Measurements from ENCODE around the gene KDELR1.
A peak's percentile ranks its signal among the peaks of the same experiment; 100 is the strongest.

The KDELR1 gene

DNA sequence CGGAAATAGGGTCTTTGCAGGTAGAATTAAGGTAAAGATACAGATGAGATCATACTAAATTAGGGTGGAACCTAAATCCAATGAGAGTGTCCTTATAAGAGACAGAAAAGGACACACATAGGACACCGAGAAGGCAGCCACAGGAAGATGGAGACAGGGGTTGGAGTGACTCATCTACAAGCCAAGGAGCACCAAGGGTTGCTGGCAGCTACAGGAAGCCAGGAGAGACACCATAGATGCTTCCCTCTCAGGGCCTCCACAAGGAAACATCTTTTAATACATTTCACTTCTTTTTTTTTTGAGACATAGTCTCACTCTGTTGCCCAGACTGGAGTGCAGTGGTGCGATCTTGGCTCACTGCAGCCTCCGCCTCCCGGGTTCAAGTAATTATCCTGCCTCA is 37.7 kb downstream of the KDELR1 start:
- Histone ChIP-seq H3K27ac (no peak overlapping the region), H3K4me1 (no peaks in the 10 kb centered on the region), H3K4me3 (no peak overlapping the region), H3K36me3 (peaks cover 0 to 4% (median 0%) of the 10 kb centered on the region in 3 donors), H3K27me3 (no peaks in the 10 kb centered on the region), H3K9me3 (no peaks in the 10 kb centered on the region)
- DNase-seq: no peak
- TF ChIP-seq, protein P1, sequence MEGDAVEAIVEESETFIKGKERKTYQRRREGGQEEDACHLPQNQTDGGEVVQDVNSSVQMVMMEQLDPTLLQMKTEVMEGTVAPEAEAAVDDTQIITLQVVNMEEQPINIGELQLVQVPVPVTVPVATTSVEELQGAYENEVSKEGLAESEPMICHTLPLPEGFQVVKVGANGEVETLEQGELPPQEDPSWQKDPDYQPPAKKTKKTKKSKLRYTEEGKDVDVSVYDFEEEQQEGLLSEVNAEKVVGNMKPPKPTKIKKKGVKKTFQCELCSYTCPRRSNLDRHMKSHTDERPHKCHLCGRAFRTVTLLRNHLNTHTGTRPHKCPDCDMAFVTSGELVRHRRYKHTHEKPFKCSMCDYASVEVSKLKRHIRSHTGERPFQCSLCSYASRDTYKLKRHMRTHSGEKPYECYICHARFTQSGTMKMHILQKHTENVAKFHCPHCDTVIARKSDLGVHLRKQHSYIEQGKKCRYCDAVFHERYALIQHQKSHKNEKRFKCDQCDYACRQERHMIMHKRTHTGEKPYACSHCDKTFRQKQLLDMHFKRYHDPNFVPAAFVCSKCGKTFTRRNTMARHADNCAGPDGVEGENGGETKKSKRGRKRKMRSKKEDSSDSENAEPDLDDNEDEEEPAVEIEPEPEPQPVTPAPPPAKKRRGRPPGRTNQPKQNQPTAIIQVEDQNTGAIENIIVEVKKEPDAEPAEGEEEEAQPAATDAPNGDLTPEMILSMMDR (IDR thresholded peaks at IDR 0.05): no peak
- intact Hi-C loops (cut with DNase I; ENCODE audit: low total_unique reads): no loop called here

DNA sequence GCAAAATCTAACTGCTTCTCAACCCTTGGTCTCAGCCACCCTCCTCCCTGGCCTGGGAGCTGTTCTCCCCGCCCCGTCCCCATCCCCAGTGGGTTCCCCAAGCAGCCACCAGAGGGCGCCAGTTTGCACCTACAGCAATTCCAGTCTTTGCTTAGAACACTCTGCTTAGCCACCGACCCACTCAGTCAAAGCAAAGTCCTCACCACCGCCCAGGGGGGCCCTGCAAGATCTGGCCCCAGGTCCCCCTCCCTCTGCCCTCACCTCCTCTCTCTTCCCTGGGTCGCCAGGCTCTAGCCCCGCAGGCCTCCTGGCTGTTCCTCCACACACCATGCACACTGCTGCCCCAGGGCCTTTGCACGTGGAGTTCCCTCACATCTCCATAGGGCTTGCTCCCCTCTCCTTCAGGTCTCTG is 40.0 kb downstream of the KDELR1 start:
- TF ChIP-seq, protein P1 (IDR thresholded peaks at IDR 0.05): peak; percentile 54 to 63
- intact Hi-C loops (cut with DNase I; ENCODE audit: low total_unique reads): no loop called here

DNA sequence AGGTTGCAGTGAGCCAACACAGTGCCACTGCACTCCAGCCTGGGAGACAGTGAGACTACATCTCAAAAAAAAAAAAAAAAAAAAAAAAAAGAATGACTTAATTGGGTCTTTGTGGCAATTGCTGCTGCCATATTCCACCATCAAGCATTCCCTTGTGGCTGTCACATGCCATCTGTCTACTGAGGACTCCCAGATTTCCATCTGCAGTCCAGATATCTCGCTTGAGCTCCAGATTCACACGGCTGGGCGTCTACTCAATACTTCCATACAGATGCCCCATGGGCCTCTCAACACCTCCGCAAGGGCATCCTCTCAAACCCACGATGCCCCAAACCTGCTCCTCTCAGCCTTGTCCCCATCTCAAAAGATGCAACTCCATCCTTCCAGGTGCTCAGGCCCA is 40.5 kb downstream of the KDELR1 start:
- Histone ChIP-seq H3K4me1 (no peaks in the 10 kb centered on the region), H3K4me3 (no peak overlapping the region), H3K9me3 (no peaks in the 10 kb centered on the region), H3K36me3 (no peaks in the 10 kb centered on the region), H3K27ac (no peak overlapping the region), H3K27me3 (no peaks in the 10 kb centered on the region)
- intact Hi-C loops (cut with DNase I; ENCODE audit: low total_unique reads): no loop called here
- DNase-seq: no peak
- TF ChIP-seq, protein P1 (IDR thresholded peaks at IDR 0.05): no peak

More for the DNA sequence above, 40.0 kb downstream of the KDELR1 start:
- peak in 1 of 2 donors; percentile 59 for DNase-seq
- H3K36me3 ChIP-seq: no peaks in the 10 kb centered on the region
- no peak overlapping the region for H3K4me3 ChIP-seq
- H3K9me3 ChIP-seq: no peaks in the 10 kb centered on the region
- H3K27me3 ChIP-seq: no peaks in the 10 kb centered on the region
- H3K4me1 ChIP-seq: no peaks in the 10 kb centered on the region
- H3K27ac ChIP-seq: no peak overlapping the region

DNA sequence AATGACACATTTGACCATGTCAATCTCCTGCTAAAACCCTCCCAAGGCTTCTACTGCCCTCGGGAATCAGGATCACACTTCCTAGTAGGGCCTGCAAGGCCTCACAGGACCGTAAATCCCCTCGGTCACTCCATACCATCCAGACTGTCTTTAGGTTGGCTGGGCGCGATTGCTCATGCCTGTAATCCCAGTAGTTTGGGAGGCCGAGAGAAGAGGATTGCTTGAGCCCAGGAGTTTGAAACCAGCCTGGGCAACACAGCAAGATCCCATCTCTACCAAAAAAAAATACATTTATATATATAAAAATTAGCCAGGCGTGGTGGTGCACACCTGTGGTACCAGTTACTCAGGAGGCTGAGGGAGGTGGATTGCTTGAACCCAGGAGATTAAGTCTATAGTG is 42.6 kb downstream of the KDELR1 start:
- Histone ChIP-seq H3K27me3 (no peaks in the 10 kb centered on the region), H3K9me3 (no peaks in the 10 kb centered on the region), H3K27ac (no peak overlapping the region), H3K4me3 (no peak overlapping the region), H3K4me1 (no peaks in the 10 kb centered on the region), H3K36me3 (no peaks in the 10 kb centered on the region)
- intact Hi-C loops (cut with DNase I; ENCODE audit: low total_unique reads): no loop called here
- no peak for DNase-seq
- TF ChIP-seq, protein P1 (IDR thresholded peaks at IDR 0.05): no peak

DNA sequence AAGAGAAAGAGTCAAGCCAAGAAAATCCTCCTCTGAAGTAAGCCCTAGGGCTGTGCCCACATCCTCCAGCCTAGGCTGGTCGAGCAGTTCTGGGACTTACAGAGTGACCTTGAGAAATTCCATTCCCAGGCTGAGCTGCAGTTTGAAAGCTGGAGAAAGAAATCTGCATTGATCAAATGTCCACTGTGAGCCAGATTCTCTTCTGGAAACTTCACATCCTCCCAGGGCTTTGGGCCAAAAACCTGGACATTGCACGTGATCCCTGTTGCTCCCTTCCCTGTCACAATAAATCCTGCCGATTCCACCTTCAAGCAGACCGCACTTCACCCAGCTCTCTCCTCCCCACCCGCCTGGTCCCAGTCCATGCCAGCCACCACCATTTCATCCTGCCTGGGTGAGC is 43.3 kb downstream of the KDELR1 start:
- Histone ChIP-seq H3K9me3 (no peaks in the 10 kb centered on the region), H3K4me1 (no peaks in the 10 kb centered on the region), H3K4me3 (no peak overlapping the region), H3K27me3 (no peaks in the 10 kb centered on the region), H3K36me3 (peaks cover 0 to 4% (median 0%) of the 10 kb centered on the region in 3 donors), H3K27ac (no peak overlapping the region)
- TF ChIP-seq, protein P1 (IDR thresholded peaks at IDR 0.05): no peak
- intact Hi-C loops (cut with DNase I; ENCODE audit: low total_unique reads): no loop called here
- DNase-seq: no peak

DNA sequence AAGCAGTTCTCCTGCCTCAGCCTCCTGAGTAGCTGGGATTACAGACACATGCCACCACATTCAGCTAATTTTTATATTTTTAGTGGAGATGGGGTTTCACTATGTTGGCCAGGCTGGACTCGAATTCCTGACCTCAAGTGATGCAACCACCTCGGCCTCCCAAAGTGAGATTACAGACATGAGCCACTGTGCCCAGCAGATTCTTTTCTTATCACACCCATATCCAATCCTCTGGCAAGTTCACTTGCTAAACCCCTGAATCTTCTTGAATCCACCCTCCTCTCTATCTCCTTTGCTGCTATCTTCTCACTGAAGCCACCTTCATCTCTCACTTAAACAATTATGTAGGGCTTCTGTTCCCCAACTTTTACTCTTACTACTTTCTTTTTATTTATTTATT is 45.2 kb downstream of the KDELR1 start:
- Histone ChIP-seq H3K9me3 (no peaks in the 10 kb centered on the region), H3K27ac (no peak overlapping the region), H3K4me1 (no peaks in the 10 kb centered on the region), H3K4me3 (no peak overlapping the region), H3K36me3 (peaks cover 0 to 14% (median 8%) of the 10 kb centered on the region in 3 donors), H3K27me3 (no peaks in the 10 kb centered on the region)
- TF ChIP-seq, protein P1 (IDR thresholded peaks at IDR 0.05): no peak
- intact Hi-C loops (cut with DNase I; ENCODE audit: low total_unique reads): no loop called here
- DNase-seq: no peak

All from tibial artery (tissue), 4 donors.